ENCODE measurements around the gene ADAM10. TPM values are rescaled to one million over a fixed set of nuclear protein-coding genes. Genes with fewer than 3 reads are reported as not detected.
"Not testable (repeated sequence)": the region's sequence is repeated elsewhere in the genome, so short reads cannot be mapped to it uniquely, and the experiment has no call there.

Gene ADAM10
- total RNA-seq, 1 experiment from 2014 or later: 73.1 TPM

- no peaks in the 10 kb centered on the region for H3K27me3 ChIP-seq (ENCODE audit: control insufficient read depth, insufficient read depth, low read length)
- no peak overlapping the region for H3K4me3 ChIP-seq (ENCODE audit: insufficient read depth, low read depth, low read length)
- no peaks in the 10 kb centered on the region; the same call in 1 of the 2 replicates for H3K36me3 ChIP-seq (replicated peaks; ENCODE audit: control insufficient read depth, insufficient read depth, low read length)
- DNase-seq: peak; percentile 25
Observed at GRCh38 chr15:58639992-58640391, 109.5 kb downstream of the ADAM10 start.

GRCh38 chr15:58639002-58639756 lies 110.3 kb downstream of the ADAM10 start:
- H3K4me3 ChIP-seq (ENCODE audit: insufficient read depth, low read depth, low read length): no peak overlapping the region
- DNase-seq: no peak

DNA sequence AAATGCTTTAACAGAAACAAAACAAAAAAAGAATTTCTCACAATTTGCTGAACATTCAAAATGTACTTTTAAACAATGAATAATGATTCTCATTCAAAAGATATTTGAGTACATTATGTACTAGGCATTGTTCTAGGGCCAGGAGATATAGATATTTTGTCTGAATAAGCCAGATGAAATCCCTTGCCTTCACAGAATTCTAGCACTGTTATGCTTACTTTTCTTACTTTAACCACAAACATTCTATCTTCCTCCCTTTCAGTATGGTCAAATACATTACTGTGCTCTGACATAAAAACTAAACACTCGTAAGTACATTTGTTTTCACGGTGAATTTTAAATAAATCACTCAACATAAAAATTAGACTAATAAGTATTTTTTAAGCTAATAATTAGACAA lies 116.7 kb downstream of the ADAM10 start:
- Histone ChIP-seq H3K36me3 (replicated peaks; ENCODE audit: control insufficient read depth, insufficient read depth, low read length) (no peaks in the 10 kb centered on the region), H3K27me3 (ENCODE audit: control insufficient read depth, insufficient read depth, low read length) (no peaks in the 10 kb centered on the region), H3K4me3 (ENCODE audit: insufficient read depth, low read depth, low read length) (no peak overlapping the region)
- no peak for DNase-seq

More at GRCh38 chr15:58639002-58639756, 110.3 kb downstream of the ADAM10 start:
- Histone ChIP-seq H3K27me3 (ENCODE audit: control insufficient read depth, insufficient read depth, low read length) (no peaks in the 10 kb centered on the region), H3K36me3 (replicated peaks; ENCODE audit: control insufficient read depth, insufficient read depth, low read length) (no peaks in the 10 kb centered on the region; the same call in 1 of the 2 replicates)

GRCh38 chr15:58631319-58631718 lies 118.2 kb downstream of the ADAM10 start:
- H3K27me3 ChIP-seq (ENCODE audit: control insufficient read depth, insufficient read depth, low read length): no peaks in the 10 kb centered on the region

GRCh38 chr15:58629625-58630024 lies 119.9 kb downstream of the ADAM10 start:
- H3K4me3 ChIP-seq (ENCODE audit: insufficient read depth, low read depth, low read length): no peak overlapping the region

More at GRCh38 chr15:58631319-58631718, 118.2 kb downstream of the ADAM10 start:
- Histone ChIP-seq H3K36me3 (replicated peaks; ENCODE audit: control insufficient read depth, insufficient read depth, low read length) (no peaks in the 10 kb centered on the region; the same call in 1 of the 2 replicates), H3K4me3 (ENCODE audit: insufficient read depth, low read depth, low read length) (no peak overlapping the region)
- DNase-seq: no peak

DNA sequence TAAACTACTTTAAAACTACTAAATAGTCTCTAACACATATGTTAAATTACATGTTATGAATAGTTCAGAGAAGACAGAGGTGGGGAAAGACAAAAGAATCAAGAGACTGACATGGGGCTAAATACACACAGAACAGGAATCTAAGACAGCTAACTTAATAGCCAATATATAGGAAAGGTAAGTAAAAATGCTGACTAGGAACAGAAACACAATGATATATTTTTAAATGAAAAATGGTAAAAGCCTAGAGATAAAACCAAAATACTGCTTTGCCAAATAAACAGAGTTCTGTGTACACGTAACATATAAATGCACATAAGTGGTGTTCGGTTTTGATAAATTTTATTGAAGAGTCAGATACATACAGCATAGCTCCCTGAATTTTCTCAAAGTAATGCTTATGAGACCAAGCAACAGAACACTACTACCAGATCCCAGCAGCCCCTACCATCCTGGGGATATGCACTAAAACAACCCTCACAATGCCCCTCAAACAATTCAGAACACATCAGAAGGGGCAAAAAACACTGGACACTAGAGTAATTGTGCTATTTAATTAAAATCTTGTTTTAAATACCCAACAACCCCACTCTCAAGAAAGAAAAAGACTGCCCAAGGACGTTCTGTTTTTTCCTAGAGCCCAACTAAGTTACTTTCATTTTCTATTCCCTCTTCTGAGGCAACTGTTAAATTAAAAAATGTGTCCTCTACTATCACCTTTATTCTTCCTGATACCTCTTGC lies 121.1 kb downstream of the ADAM10 start:
- H3K4me3 ChIP-seq (ENCODE audit: insufficient read depth, low read depth, low read length): no peak overlapping the region

More at GRCh38 chr15:58629625-58630024, 119.9 kb downstream of the ADAM10 start:
- Histone ChIP-seq H3K36me3 (replicated peaks; ENCODE audit: control insufficient read depth, insufficient read depth, low read length) (no peaks in the 10 kb centered on the region; the same call in 1 of the 2 replicates), H3K27me3 (ENCODE audit: control insufficient read depth, insufficient read depth, low read length) (no peaks in the 10 kb centered on the region)
- no peak for DNase-seq

DNA sequence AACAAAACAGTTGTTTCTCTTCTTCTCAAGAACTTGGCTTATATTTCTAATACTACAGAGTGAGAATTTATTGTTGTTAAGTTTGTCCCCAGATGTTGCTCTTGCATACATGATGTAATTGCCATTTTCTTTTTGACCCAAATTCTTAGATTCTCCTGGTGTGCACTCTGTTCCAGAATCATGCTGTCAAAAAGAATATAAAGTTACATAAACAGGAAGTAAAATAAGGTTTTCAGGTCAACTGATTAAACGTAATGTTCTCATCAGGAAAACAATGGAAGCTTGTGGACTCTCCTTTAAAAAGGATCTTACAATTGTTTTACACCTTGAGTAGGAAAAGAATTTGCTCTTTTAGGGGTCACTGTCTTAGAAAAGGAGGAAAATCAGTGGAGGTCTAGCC lies 121.8 kb downstream of the ADAM10 start:
- Histone ChIP-seq H3K36me3 (replicated peaks; ENCODE audit: control insufficient read depth, insufficient read depth, low read length) (no peaks in the 10 kb centered on the region; the same call in 1 of the 2 replicates), H3K4me3 (ENCODE audit: insufficient read depth, low read depth, low read length) (no peak overlapping the region), H3K27me3 (ENCODE audit: control insufficient read depth, insufficient read depth, low read length) (no peaks in the 10 kb centered on the region)
- no peak for DNase-seq

More for the DNA sequence above, 121.1 kb downstream of the ADAM10 start:
- no peak for DNase-seq
- no peaks in the 10 kb centered on the region; the same call in 1 of the 2 replicates for H3K36me3 ChIP-seq (replicated peaks; ENCODE audit: control insufficient read depth, insufficient read depth, low read length)
- H3K27me3 ChIP-seq (ENCODE audit: control insufficient read depth, insufficient read depth, low read length): no peaks in the 10 kb centered on the region

GRCh38 chr15:58627046-58627445 lies 122.5 kb downstream of the ADAM10 start:
- H3K36me3 ChIP-seq (replicated peaks; ENCODE audit: control insufficient read depth, insufficient read depth, low read length): no peaks in the 10 kb centered on the region; the same call in 1 of the 2 replicates

GRCh38 chr15:58626378-58626777 lies 123.1 kb downstream of the ADAM10 start:
- no peak for DNase-seq
- no peaks in the 10 kb centered on the region for H3K27me3 ChIP-seq (ENCODE audit: control insufficient read depth, insufficient read depth, low read length)
- no peaks in the 10 kb centered on the region; the same call in 1 of the 2 replicates for H3K36me3 ChIP-seq (replicated peaks; ENCODE audit: control insufficient read depth, insufficient read depth, low read length)
- H3K4me3 ChIP-seq (ENCODE audit: insufficient read depth, low read depth, low read length): no peak overlapping the region

More at GRCh38 chr15:58627046-58627445, 122.5 kb downstream of the ADAM10 start:
- Histone ChIP-seq H3K27me3 (ENCODE audit: control insufficient read depth, insufficient read depth, low read length) (no peaks in the 10 kb centered on the region), H3K4me3 (ENCODE audit: insufficient read depth, low read depth, low read length) (no peak overlapping the region)
- DNase-seq: no peak

- no peak for DNase-seq
- Histone ChIP-seq H3K4me3 (ENCODE audit: insufficient read depth, low read depth, low read length) (no peak overlapping the region), H3K36me3 (replicated peaks; ENCODE audit: control insufficient read depth, insufficient read depth, low read length) (no peaks in the 10 kb centered on the region; the same call in 1 of the 2 replicates), H3K27me3 (ENCODE audit: control insufficient read depth, insufficient read depth, low read length) (no peaks in the 10 kb centered on the region)
Observed at GRCh38 chr15:58622877-58623276, 126.6 kb downstream of the ADAM10 start.

DNA sequence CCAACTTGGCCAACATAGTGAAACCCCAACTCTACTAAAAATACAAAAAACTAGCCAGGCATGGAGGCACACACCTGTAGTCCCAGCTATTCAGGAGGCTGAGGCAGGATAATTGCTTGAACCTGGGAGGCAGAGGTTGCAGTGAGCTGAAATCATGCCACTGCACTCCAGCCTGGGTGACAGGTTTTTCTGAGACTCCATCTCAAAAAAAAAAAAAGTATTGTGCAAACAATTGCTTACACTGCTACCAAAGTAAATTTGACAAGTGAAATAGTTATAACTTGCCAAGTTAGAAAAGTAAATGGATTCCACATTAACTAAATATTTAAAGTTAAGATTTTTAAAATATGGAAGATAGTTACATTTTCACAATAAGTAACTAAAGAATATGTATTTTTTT lies 129.2 kb downstream of the ADAM10 start:
- H3K36me3 ChIP-seq (replicated peaks; ENCODE audit: control insufficient read depth, insufficient read depth, low read length); H3K27me3 ChIP-seq (ENCODE audit: control insufficient read depth, insufficient read depth, low read length); H3K4me3 ChIP-seq (ENCODE audit: insufficient read depth, low read depth, low read length); DNase-seq: not testable (repeated sequence)

DNA sequence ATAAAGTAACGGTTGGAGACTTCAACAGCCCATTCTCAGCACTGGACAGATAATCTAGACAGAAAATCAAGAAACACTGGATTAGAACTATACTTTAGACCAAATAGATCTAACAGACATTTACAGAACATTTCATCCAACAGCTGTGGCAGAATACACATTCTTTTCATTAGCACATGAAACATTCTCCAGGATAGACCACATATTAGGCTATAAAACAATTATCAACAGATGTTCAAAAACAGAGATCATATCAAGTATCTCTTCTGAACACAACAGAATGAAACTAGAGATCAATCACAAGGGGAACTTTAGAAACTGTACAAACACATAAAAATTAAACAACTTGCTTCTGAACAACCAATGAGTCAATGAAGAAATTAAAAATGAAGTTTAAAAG lies 133.3 kb downstream of the ADAM10 start:
- DNase-seq: no peak
- H3K27me3 ChIP-seq (ENCODE audit: control insufficient read depth, insufficient read depth, low read length): no peaks in the 10 kb centered on the region
- H3K36me3 ChIP-seq (replicated peaks; ENCODE audit: control insufficient read depth, insufficient read depth, low read length): no peaks in the 10 kb centered on the region
- no peak overlapping the region for H3K4me3 ChIP-seq (ENCODE audit: insufficient read depth, low read depth, low read length)

- DNase-seq: no peak
- Histone ChIP-seq H3K27me3 (ENCODE audit: control insufficient read depth, insufficient read depth, low read length) (no peaks in the 10 kb centered on the region), H3K36me3 (replicated peaks; ENCODE audit: control insufficient read depth, insufficient read depth, low read length) (0 out of 2 replicates have a peak, but pooled peaks cover 1% of the 10 kb centered on the region), H3K4me3 (ENCODE audit: insufficient read depth, low read depth, low read length) (no peak overlapping the region)
Observed at GRCh38 chr15:58611731-58612676, 137.5 kb downstream of the ADAM10 start.

DNA sequence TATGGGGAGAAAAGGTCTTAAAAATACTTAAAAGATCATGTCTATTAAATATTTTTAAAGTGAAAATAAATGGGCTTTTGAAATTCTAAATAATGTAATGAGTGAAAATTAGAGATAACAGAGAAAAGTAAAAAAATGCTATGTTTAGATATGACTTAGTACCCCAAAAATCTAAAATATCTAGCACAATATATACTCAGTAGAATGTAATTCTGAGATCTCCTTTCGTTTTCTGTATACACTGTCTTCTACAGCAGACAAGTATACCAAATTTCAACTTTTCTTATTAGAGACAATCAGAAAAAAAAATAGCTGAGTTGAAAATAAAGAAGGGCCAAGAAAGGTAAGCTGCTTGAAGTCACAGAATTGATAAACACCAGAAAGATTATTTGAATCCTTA lies 140.8 kb downstream of the ADAM10 start:
- Histone ChIP-seq H3K4me3 (ENCODE audit: insufficient read depth, low read depth, low read length) (no peak overlapping the region), H3K27me3 (ENCODE audit: control insufficient read depth, insufficient read depth, low read length) (no peaks in the 10 kb centered on the region), H3K36me3 (replicated peaks; ENCODE audit: control insufficient read depth, insufficient read depth, low read length) (0 out of 2 replicates have a peak, but pooled peaks cover 1% of the 10 kb centered on the region)
- DNase-seq: no peak

Data from H7 (cell line).